ENCODE measurements around the gene DDR2. TPM values are rescaled to one million over a fixed set of nuclear protein-coding genes. Genes with fewer than 3 reads are reported as not detected.

The DDR2 gene
- total RNA-seq, 1 experiment from 2014 or later, result 4.9 TPM

- Mint-ChIP-seq H3K9me3 (ENCODE audit: unreplicated experiment) (no peaks in the 10 kb centered on the region), H3K27me3 (ENCODE audit: insufficient read depth, unreplicated experiment) (no peaks in the 10 kb centered on the region), H3K36me3 (ENCODE audit: insufficient read depth, unreplicated experiment) (no peaks in the 10 kb centered on the region), H3K4me1 (ENCODE audit: insufficient read depth, unreplicated experiment) (peaks cover 29% of the 10 kb centered on the region), H3K27ac (ENCODE audit: low read depth, unreplicated experiment) (no peak overlapping the region), H3K4me3 (ENCODE audit: unreplicated experiment) (no peak overlapping the region)
- intact Hi-C loops (cut with micrococcal nuclease), result no loop called here
- BruUV-seq (replicated peaks), result no TSS peak
- ChIA-PET CTCF (interaction anchor here (1.4 kb wide), 1 partner anchor 68 kb away, joined by 4 read pairs; no protein-coding TSS in a partner anchor), POLR2A (interaction anchor here (6.2 kb wide), 1 partner anchor 12 kb away, joined by 99 read pairs; no protein-coding TSS in a partner anchor)
- DNase-seq (ENCODE audit: unreplicated experiment), result no peak
- TF ChIP-seq CTCF (IDR thresholded peaks at IDR 0.05; ENCODE audit: unreplicated experiment), result no peak
These were observed 48.8 kb downstream of the DDR2 start for GRCh38 chr1:162681122-162681436.

- no TSS peak for BruUV-seq (replicated peaks)
These were observed 49.8 kb downstream of the DDR2 start for GRCh38 chr1:162682013-162682419.

GRCh38 chr1:162687870-162688269, 55.6 kb downstream of the DDR2 start:
- no TSS peak for BruUV-seq (replicated peaks)
- no peak for DNase-seq (ENCODE audit: unreplicated experiment)
- ChIA-PET CTCF (interaction anchor here (0.6 to 2.6 kb wide), 6 partner anchors 9 to 651 kb away, joined by 3 to 9 read pairs (median 3); no protein-coding TSS in a partner anchor), POLR2A (interaction anchor here (11.6 kb wide), 1 partner anchor 10 kb away, joined by 99 read pairs; no protein-coding TSS in a partner anchor)
- intact Hi-C loops (cut with micrococcal nuclease), result no loop called here
- Mint-ChIP-seq H3K9me3 (ENCODE audit: unreplicated experiment) (no peaks in the 10 kb centered on the region), H3K4me3 (ENCODE audit: unreplicated experiment) (no peak overlapping the region), H3K4me1 (ENCODE audit: insufficient read depth, unreplicated experiment) (peaks cover 23% of the 10 kb centered on the region), H3K27me3 (ENCODE audit: insufficient read depth, unreplicated experiment) (no peaks in the 10 kb centered on the region), H3K27ac (ENCODE audit: low read depth, unreplicated experiment) (no peak overlapping the region), H3K36me3 (ENCODE audit: insufficient read depth, unreplicated experiment) (no peaks in the 10 kb centered on the region)
- no peak for TF ChIP-seq CTCF (IDR thresholded peaks at IDR 0.05; ENCODE audit: unreplicated experiment)

More at GRCh38 chr1:162682013-162682419, 49.8 kb downstream of the DDR2 start:
- ChIA-PET CTCF (no interaction called here), POLR2A (interaction anchor here (0.7 kb wide), 1 partner anchor 8 kb away, joined by 3 read pairs; no protein-coding TSS in a partner anchor)
- Mint-ChIP-seq H3K4me1 (ENCODE audit: insufficient read depth, unreplicated experiment) (peaks cover 26% of the 10 kb centered on the region), H3K27ac (ENCODE audit: low read depth, unreplicated experiment) (peak overlapping the region; percentile 19), H3K27me3 (ENCODE audit: insufficient read depth, unreplicated experiment) (no peaks in the 10 kb centered on the region), H3K4me3 (ENCODE audit: unreplicated experiment) (no peak overlapping the region), H3K36me3 (ENCODE audit: insufficient read depth, unreplicated experiment) (no peaks in the 10 kb centered on the region), H3K9me3 (ENCODE audit: unreplicated experiment) (no peaks in the 10 kb centered on the region)
- no peak for DNase-seq (ENCODE audit: unreplicated experiment)
- TF ChIP-seq CTCF (IDR thresholded peaks at IDR 0.05; ENCODE audit: unreplicated experiment), result no peak
- intact Hi-C loops (cut with micrococcal nuclease), result no loop called here

GRCh38 chr1:162688521-162688920, 56.3 kb downstream of the DDR2 start:
- no TSS peak for BruUV-seq (replicated peaks)
- H3K9me3 Mint-ChIP-seq (ENCODE audit: unreplicated experiment), result no peaks in the 10 kb centered on the region
- ChIA-PET CTCF (interaction anchor here (0.6 to 2.6 kb wide), 7 partner anchors 9 to 651 kb away, joined by 3 to 9 read pairs (median 3); no protein-coding TSS in a partner anchor), POLR2A (interaction anchor here (0.6 to 11.6 kb wide), 2 partner anchors 10 to 147 kb away, joined by 3 to 99 read pairs; no protein-coding TSS in a partner anchor)
- no peaks in the 10 kb centered on the region for H3K27me3 Mint-ChIP-seq (ENCODE audit: insufficient read depth, unreplicated experiment)
- no peaks in the 10 kb centered on the region for H3K36me3 Mint-ChIP-seq (ENCODE audit: insufficient read depth, unreplicated experiment)
- intact Hi-C loops (cut with micrococcal nuclease), result no loop called here
- TF ChIP-seq CTCF (IDR thresholded peaks at IDR 0.05; ENCODE audit: unreplicated experiment), result no peak
- peaks cover 23% of the 10 kb centered on the region for H3K4me1 Mint-ChIP-seq (ENCODE audit: insufficient read depth, unreplicated experiment)
- no peak for DNase-seq (ENCODE audit: unreplicated experiment)
- no peak overlapping the region for H3K27ac Mint-ChIP-seq (ENCODE audit: low read depth, unreplicated experiment)
- H3K4me3 Mint-ChIP-seq (ENCODE audit: unreplicated experiment), result no peak overlapping the region
